Thoracic aorta (tissue), 2 donors: ENCODE data around the gene RNF149. TPM values are rescaled to one million over a fixed set of nuclear protein-coding genes. Genes with fewer than 3 reads are reported as not detected.

Experiments used
- ATAC-seq: fragments of 150-250 bp; one replicate; pipeline ENCODE4 v1.8.0; 2017; ENCODE audit warnings: low read depth; ENCODE audit not compliant: insufficient number of reproducible peaks, low FRiP score
- DNase-seq: peaks from one replicate; pipeline ENCODE4 v3.0.0-alpha.2; 2020; ENCODE audit warnings: low spot score
- H3K27ac ChIP-seq, 2 donors: fragments of 200-600 bp; sonication (generic); 1 replicate in 1 of 2; 2 replicates in 1 of 2; pipeline ENCODE4 v1.5.1; 2016; ENCODE audit warnings: mild to moderate bottlenecking in 2 of 2, moderate library complexity in 2 of 2
- H3K27me3 ChIP-seq: fragments of 200-600 bp; sonication (generic); replicated peaks from 2 replicates; pipeline ENCODE4 v1.6.0; 2016; ENCODE audit warnings: mild to moderate bottlenecking; ENCODE audit not compliant: insufficient read depth
- H3K36me3 ChIP-seq: fragments of 200-600 bp; sonication (generic); one replicate; pipeline ENCODE4 v1.5.1; 2016
- H3K4me1 ChIP-seq, 2 donors: fragments of 200-600 bp; sonication (generic); 1 replicate in 1 of 2; 2 replicates in 1 of 2; pipeline versions ENCODE4 v1.5.1 to v1.6.0; 2016; ENCODE audit warnings: low read depth in 2 of 2, mild to moderate bottlenecking in 1 of 2; ENCODE audit not compliant: control insufficient read depth in 1 of 2
- H3K4me3 ChIP-seq: fragments of 200-600 bp; sonication (generic); 2 replicates; pipeline ENCODE4 v1.5.1; 2016; ENCODE audit warnings: mild to moderate bottlenecking
- H3K9me3 ChIP-seq: fragments of 200-600 bp; sonication (generic); 2 replicates; pipeline ENCODE4 v1.5.1; 2016
- total RNA-seq, 2 donors: library from RNA; depleted of rRNA; stranded (reverse); fragments of >200 nt; gene quantifications; one replicate each; pipeline versions ENCODE4 v1.1.0 to v1.2.3, GENCODE V29; 2016
- TF ChIP-seq, protein P1 (sequence below): fragments of 200-600 bp; sonication (generic); IDR thresholded peaks from one replicate; pipeline ENCODE4 v1.5.1; 2019; ENCODE audit warnings: antibody characterized with exemption

RNF149 gene
- total RNA-seq, 2 donors from 2014 or later = 106 to 152 TPM

DNA sequence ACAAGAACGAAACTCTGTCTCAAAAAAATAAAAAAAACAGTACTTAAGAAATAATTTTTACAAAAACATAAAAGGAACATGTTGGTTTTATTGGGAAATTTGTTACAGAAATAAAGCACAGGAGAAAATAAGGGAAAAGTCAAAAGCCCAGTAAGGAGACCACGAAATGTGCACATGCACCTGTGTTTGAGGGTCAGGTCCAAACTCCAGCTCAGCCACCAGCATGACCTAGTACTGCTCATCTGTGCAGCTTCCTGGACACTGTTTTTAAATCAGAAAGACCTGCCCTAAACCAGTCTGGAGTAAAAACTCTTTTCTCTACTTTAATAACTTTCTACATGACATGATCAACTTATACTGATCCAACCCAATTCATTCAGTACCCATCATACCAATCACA is 21.2 kb downstream of the RNF149 start:
- no peaks in the 10 kb centered on the region for H3K27me3 ChIP-seq
- DNase-seq (no peak), ATAC-seq (no peak)
- no peak overlapping the region for H3K27ac ChIP-seq
- H3K9me3 ChIP-seq = no peaks in the 10 kb centered on the region
- H3K36me3 ChIP-seq = peaks cover 44% of the 10 kb centered on the region
- H3K4me3 ChIP-seq = no peak overlapping the region
- no peaks in the 10 kb centered on the region for H3K4me1 ChIP-seq
- TF ChIP-seq, protein P1, sequence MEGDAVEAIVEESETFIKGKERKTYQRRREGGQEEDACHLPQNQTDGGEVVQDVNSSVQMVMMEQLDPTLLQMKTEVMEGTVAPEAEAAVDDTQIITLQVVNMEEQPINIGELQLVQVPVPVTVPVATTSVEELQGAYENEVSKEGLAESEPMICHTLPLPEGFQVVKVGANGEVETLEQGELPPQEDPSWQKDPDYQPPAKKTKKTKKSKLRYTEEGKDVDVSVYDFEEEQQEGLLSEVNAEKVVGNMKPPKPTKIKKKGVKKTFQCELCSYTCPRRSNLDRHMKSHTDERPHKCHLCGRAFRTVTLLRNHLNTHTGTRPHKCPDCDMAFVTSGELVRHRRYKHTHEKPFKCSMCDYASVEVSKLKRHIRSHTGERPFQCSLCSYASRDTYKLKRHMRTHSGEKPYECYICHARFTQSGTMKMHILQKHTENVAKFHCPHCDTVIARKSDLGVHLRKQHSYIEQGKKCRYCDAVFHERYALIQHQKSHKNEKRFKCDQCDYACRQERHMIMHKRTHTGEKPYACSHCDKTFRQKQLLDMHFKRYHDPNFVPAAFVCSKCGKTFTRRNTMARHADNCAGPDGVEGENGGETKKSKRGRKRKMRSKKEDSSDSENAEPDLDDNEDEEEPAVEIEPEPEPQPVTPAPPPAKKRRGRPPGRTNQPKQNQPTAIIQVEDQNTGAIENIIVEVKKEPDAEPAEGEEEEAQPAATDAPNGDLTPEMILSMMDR = no peak

DNA sequence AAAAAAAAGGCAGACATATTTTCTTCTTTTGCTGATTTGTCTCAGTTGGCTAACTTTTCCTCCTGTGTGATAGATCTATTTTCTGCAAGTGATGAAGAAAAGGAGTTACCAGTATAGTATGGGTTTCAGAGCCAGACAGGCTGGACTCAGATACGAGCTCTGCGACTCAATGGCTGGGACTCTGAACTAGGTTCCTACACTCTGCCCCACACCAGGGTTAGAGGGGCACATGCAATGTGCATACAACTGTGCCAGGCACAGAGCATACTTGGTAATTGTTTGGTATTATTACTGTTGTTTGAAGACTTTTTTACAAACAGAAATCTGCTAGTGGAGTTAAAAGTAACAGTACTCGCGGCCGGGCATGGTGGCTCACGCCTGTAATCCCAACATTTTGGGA is 21.8 kb downstream of the RNF149 start:
- DNase-seq (no peak), ATAC-seq (no peak)
- no peak overlapping the region for H3K4me3 ChIP-seq
- peaks cover 50% of the 10 kb centered on the region for H3K36me3 ChIP-seq
- no peaks in the 10 kb centered on the region for H3K4me1 ChIP-seq
- TF ChIP-seq, protein P1 = no peak
- no peaks in the 10 kb centered on the region for H3K27me3 ChIP-seq
- no peaks in the 10 kb centered on the region for H3K9me3 ChIP-seq
- H3K27ac ChIP-seq = no peak overlapping the region

DNA sequence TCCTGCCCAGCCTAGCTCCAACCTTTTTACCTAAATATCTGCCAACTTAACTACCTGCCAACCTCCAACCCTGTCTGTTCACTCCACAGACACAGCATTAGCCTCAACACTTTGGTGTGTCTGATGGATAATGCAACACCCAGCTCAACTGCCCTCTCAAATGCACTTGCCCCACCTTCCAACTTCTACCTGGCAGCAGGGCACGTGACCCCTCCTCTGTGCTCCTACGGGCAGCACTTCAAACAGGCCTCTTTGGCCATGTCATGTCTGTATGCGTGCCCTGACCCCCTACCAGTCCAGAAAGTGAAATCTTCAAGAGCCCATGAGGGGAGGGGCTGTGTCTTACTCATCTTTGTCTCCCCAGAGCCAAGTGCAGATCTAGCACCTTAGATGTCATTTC is 25.5 kb downstream of the RNF149 start:
- DNase-seq (no peak), ATAC-seq (no peak)
- Histone ChIP-seq H3K9me3 (no peaks in the 10 kb centered on the region), H3K27ac (no peak overlapping the region), H3K27me3 (no peaks in the 10 kb centered on the region), H3K4me1 (peaks cover 0 to 3% of the 10 kb centered on the region in 2 donors), H3K36me3 (peaks cover 51% of the 10 kb centered on the region), H3K4me3 (no peak overlapping the region)
- TF ChIP-seq, protein P1 = no peak

DNA sequence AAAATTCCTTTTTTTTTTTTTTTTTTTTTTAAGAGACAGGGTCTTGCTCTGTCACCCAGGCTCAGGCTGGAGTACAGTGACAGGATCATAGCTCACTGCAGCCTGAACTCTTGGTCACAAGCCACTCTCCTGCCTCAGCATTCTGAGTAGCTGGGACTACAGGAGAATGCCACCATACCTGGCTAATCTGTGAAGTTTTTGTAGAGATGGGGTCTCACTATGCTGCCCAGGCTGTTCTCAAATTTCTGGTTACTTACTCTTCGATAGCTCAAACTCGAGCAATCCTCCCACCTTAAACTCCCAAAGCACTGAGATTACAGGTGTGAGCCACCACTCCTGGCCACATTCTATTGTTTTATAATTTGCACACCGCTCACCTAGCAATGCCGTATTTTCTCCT is 27.0 kb downstream of the RNF149 start:
- Histone ChIP-seq H3K36me3 (peaks cover 43% of the 10 kb centered on the region), H3K4me3 (no peak overlapping the region), H3K27me3 (no peaks in the 10 kb centered on the region), H3K27ac (no peak overlapping the region), H3K4me1 (peaks cover 0 to 3% of the 10 kb centered on the region in 2 donors), H3K9me3 (no peaks in the 10 kb centered on the region)
- ATAC-seq (no peak), DNase-seq (no peak)
- TF ChIP-seq, protein P1 = no peak

DNA sequence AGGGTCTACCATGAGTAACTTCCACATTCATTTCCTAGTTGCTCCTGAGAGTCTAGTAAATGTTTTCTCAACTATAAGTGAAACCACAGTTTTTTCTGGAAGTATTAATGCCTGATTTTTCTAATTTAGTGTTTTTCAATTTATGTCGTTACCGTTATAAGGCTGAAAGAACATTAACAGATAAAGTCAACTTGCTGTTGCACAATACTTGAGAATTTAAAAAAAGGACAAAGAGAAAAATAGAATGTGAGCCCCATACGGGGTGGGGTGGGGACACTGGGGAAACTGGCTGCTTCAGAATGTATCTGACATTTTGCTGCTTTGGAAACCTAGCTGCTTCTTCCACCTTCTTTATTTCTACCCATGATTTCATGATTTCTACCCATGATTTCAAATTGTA is 29.6 kb downstream of the RNF149 start:
- ATAC-seq = no peak
- H3K27me3 ChIP-seq = no peaks in the 10 kb centered on the region
- H3K27ac ChIP-seq = no peak overlapping the region
- DNase-seq = no peak
- peaks cover 35% of the 10 kb centered on the region for H3K36me3 ChIP-seq
- H3K4me3 ChIP-seq = no peak overlapping the region
- peaks cover 0 to 3% of the 10 kb centered on the region in 2 donors for H3K4me1 ChIP-seq
- H3K9me3 ChIP-seq = no peaks in the 10 kb centered on the region
- TF ChIP-seq, protein P1 = no peak
